HG03139 (cell line): ENCODE data around the gene LINGO1.
A peak's percentile ranks its signal among the peaks of the same experiment; 100 is the strongest.

Experiments used
- ATAC-seq: cut with Tn5 transposase; IDR thresholded peaks from one replicate; pipeline ENCODE4 v1.9.1; 2021; ENCODE audit not compliant: unreplicated experiment

LINGO1 gene

GRCh38 chr15:77633134-77633912 is 611 bp upstream of the LINGO1 start:
- ATAC-seq: peak; percentile 84

GRCh38 chr15:77631745-77632533 is 773 bp downstream of the LINGO1 start:
- ATAC-seq: no peak

GRCh38 chr15:77630956-77631744 is 1.6 kb downstream of the LINGO1 start:
- no peak for ATAC-seq

- ATAC-seq: no peak
Measured at GRCh38 chr15:77630056-77630455, 2.7 kb downstream of the LINGO1 start.

DNA sequence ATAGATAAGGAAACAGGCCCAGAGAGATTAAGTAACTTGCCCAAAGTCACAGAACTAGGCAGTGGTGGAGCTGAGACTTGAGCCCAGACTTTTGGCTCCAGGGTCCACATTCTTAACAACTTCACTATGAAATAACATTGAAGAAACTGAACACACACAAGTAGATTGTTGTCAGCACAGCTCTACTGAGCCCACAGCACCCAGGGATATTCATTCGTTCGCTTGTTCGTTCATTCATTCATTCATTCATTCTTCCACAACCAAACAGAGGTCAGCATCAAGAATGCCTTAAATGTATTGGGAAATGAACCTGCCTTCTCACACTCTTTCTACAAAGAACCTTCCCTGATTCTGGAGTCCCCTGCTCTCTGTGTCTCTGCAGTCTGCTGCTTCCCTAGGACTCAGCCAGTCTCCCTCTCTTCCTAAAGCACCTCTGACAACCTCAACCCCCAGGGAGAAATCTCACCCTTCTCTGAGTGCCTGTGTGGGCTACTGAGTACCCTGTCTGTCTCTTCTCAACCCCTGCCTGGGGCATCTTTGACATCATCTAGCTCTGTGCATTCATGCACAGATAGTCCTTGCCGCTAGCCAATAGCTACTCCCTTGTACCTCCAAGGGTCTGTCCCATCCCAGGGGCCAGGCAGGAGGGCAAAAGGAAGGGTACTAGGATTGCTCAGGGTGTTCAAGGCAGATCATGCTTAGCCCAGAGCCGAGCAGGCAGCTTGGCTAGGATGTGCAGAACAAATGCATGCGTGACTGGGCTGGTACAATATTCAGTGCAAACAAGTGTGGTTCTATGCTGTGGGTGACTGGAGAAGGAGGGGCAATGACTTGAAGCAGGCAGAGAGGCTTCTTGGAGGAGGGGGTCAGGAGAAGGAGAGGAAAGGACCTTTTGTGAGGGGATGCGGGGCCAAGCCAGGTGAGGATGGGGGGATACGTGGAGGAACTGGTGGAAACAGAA is 3.4 kb downstream of the LINGO1 start:
- no peak for ATAC-seq

DNA sequence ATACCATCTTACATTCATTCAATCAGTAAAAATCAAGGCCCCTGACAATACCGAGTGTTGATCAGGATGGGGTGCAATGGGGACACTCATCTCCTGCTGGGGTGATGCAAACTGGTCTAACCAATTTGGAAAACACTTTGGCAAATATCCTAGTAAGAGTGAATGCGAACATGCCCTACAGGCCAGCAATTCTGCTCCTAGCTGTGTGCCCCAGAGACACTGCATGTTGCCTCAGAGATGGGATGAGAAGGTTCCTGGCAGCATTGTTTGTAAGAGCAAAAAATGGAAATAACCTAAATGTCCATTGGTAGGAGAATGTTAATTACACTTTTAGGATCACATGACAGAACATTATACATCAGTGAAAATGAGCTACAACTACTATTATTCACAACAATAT is 4.7 kb downstream of the LINGO1 start:
- ATAC-seq: no peak

- no peak for ATAC-seq
Measured at GRCh38 chr15:77627581-77627980, 5.1 kb downstream of the LINGO1 start.

DNA sequence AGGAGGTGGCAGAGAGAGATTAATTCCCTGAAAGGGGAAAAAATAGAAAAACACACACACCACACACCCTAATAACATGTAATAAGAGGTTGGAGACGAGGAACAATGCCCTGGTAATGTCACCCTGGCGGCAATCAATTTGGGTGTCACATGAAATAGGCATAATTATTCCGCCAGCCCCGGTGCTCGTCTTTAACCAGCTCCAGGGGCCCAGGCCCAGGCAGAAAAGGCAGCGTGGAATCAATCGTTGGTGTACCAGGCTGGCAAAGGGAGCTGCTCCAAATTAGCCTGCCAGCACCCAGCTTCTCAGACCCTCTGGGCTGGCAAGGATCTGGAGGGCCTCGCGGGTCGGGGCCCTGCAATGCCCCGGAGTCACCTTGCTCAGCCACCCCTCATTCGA is 5.6 kb downstream of the LINGO1 start:
- ATAC-seq: no peak

GRCh38 chr15:77626002-77626401 is 6.7 kb downstream of the LINGO1 start:
- no peak for ATAC-seq

DNA sequence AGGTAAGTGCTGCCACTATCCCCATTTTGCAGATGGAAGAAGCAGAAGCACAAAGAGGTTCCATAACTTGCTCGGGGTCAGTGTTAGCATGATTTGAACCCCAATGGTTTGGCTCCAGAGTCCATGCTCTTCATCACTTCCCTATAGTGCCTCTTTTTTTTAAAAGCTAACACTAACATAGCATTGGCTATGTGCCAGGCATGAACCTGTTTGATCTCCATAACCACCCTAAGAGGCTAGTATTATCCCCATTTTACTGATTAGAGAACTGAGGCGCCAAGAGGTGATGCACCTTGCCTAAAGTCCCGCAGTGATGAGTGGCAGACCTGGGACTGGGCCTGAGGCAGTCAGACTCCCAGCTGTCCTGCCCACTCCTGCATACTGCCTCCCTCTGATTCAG is 7.3 kb downstream of the LINGO1 start:
- ATAC-seq: no peak

GRCh38 chr15:77624868-77625267 is 7.8 kb downstream of the LINGO1 start:
- no peak for ATAC-seq

DNA sequence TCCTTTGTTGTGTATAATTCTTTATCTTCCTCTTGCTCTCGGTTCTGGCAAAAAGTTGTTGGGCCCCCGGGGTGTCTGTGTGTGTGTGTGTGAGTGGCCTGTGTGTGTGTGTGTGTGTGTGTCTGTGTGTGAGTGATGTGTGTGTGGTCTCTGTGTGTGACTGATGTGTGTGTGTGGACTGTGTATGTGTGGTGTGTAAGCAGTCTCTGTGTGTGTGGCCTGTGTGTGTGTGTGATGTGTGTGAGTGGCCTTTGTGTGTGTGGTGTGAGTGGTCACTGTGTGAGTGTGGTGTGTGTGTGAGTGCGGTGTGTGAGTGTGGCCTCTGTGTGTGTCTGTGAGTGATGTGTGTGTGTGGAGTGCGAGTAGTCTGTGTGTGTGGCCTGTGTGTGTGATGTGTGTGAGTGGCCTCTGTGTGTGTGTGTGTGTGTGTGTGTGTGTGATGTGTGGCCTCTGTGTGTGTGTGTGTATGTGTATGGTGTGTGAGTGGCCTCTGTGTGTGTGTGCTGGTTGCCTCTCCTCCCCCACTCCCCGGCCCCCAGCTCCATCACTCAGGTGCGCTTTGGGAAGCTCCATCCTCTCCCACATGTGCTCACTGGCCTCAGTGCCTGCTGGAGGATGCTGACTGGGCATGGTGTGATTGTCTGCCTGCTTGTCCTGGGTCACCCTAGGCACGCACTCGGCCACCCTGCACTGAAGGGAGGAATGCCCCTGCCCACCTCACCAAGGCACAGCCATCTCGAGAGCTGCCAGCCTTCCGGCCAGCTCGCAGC is 8.8 kb downstream of the LINGO1 start:
- no peak for ATAC-seq

DNA sequence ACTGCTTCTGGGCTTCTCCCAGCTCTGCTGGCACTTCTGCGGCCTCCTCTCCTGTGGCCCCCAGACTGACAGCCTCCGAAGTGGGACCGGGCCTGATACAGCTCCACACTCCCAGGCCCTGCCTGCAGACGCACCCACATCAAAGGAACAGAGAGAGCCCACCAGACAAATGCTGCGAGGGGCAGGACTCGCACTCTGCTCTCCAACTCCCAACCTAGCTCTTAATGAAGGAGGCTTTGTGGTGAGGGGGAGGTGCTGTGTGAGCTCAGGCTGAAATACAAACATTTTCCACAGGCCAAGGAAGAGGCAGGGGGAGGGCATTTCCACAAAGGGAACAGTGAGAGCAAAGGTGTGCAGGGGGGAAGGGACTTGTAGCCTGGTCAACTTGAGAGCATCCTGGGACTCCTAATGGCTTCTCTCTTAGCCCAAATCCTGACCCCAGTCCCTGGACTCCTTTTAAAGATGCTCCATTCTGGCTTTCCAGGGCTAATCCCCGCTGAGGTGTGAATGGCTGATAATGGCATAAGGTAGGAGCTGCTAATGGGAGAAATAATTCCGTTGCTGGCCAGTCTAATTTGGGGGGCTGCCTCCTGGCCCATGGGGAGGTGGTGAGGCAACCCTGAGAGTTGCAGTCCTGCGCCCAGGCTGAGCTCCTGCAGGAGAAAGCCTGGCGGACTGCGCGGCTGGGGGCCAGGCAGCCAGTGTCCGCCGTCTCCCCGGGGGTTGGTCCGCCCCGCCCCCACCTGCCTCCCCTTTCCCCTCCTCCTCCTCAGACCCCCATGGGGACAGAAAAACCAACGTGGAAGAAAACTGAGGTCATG is 9.6 kb downstream of the LINGO1 start:
- no peak for ATAC-seq

DNA sequence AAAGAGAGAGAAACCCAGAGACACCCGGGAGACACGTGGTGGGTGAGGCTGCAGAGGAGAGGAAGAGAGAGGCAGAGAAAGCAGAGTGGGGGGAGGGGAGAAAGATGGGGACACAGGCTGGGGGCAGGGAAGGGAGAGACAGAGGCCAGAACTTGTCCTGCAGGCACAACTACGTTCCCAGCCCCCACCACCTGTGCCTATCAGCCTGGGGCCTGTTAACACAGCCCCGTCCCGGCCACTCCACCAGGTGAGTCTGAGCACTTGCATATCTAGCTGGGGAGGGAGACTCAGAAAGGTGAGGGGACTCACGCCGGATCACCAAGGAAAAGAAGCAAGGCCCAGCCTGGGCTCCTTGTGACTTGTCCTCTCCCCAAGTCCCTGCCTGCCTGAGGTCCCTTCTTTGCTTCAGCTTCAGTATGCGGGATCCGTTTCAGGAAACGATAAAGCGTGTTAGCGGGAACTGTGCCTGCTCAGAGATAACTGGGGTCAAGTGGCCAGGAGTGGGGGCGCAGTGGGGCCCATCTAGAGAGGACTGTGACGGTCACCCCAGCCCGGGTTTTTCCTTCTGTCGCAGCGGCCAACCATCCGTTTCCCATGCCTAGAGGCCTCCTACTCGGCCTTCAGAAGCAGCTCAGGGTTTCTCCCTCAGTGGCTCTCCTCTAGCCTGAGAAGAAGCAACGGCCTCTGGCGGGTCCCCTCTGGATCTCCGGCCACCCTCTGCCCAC is 10.3 kb downstream of the LINGO1 start:
- no peak for ATAC-seq

GRCh38 chr15:77621847-77622208 is 10.9 kb downstream of the LINGO1 start:
- ATAC-seq: no peak

GRCh38 chr15:77620960-77621647 is 11.6 kb downstream of the LINGO1 start:
- ATAC-seq: no peak

DNA sequence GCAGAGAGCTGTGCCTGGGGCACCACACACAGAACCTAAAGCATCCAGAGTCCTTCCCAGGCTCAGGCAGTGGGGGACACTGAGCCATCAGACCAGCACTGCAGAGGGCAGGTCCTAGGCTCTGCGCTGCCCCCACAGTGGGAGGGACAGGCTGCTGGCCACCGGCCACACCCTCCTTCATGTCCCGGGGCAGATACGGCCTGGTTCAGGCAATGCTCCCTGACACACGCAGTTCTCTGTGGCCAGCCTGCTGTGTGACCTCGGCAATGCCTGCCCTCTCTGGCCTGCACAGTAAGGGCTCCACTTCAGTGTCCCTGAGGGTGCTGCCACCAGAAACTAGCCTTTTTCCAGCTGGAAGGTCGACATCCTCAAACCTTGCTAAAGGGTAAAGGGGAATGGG is 12.4 kb downstream of the LINGO1 start:
- no peak for ATAC-seq

DNA sequence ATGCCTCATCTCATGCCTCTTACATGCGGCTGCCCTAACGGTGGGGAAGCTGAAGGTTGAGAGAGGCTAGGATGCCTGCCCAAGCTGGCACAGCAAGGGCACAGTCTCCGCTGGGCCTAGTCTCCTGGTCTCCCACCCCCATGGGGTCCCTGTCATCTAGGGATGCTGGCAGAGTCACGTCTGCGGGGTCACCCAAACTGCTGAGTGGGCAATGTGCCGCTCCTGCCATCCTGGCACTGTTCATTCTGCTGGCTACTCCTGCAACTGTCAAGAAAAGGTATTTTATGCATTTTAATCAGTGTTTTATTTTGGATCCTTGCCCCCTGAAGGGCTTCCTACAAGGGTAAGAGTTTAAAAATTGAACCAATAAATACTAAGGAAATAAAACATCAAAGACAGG is 12.8 kb downstream of the LINGO1 start:
- no peak for ATAC-seq
